Suppressor macrophage treated with lipopolysaccharide for 4 hours (primary cell): Measurements from ENCODE around the gene GDF11.
"Not testable (repeated sequence)": the region's sequence is repeated elsewhere in the genome, so short reads cannot be mapped to it uniquely, and the experiment has no call there.

Experiments used
- DNase-seq: peaks from one replicate; pipeline ENCODE4 v3.0.0-alpha.2; 2020

GDF11 gene

DNA sequence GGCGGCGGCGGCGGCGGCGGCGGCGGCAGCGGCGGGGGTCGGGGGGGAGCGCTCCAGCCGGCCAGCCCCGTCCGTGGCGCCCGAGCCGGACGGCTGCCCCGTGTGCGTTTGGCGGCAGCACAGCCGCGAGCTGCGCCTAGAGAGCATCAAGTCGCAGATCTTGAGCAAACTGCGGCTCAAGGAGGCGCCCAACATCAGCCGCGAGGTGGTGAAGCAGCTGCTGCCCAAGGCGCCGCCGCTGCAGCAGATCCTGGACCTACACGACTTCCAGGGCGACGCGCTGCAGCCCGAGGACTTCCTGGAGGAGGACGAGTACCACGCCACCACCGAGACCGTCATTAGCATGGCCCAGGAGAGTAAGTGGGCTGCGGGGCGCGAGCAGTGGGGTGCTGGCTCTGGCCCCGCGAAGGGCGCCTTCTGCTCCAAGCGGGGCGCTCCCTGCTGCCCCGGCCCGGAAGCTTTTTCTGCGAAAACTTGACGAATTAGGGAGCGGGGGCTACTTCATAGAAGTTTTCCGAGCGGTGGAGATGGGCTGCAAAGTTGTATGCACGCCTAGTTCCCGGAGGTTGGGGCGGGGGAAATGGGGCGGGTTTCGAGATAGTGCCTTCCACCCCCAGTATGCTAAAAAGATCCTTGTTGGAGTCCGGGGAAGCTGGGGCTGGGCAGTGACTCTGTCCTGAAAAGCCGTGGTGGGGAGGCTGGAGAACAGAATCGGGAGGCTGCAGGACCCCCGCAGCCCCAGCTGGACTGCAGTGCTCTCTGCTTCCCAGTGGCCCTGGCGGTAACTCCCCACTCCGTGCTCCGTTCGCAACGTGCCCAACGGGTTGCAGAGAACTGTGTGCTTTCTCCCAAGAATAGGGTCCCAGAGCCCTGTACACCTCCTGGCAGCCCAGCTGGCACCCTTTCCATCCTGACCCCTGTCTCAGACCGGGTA is 751 bp downstream of the GDF11 start:
- peak; percentile 64 for DNase-seq

DNA sequence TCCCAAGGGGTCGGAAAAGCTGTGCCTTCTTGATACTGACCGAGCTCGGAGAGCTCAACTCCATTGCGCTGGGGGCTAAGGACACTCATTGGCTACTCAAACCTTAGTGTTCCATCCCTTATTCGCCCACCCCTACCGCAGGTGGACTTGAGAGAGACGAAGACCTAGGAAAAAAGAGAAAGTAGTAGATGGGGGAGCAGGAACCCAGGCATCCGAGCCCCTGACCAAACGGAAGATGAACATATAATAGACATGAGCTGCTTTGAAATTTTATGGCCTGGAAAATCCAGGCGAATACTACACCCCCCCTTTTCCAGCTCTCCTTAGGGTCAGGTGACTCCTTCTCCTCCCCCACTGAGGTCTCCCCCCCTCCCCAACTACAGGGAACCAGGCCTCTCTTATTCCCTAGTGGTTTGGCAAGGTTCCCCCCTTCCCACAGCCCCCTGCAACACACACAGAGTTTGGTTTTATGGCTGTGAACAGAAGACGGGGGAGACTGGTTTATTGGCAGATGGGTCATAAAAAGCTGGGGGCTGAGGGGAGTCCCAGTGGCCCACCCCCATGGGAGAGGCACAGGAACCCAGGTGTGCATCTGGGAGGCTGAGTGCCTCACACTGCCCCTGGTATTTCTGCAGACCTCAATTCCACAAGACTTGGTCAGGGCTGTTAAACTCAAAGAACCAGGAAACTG is 1.6 kb downstream of the GDF11 start:
- no peak for DNase-seq

DNA sequence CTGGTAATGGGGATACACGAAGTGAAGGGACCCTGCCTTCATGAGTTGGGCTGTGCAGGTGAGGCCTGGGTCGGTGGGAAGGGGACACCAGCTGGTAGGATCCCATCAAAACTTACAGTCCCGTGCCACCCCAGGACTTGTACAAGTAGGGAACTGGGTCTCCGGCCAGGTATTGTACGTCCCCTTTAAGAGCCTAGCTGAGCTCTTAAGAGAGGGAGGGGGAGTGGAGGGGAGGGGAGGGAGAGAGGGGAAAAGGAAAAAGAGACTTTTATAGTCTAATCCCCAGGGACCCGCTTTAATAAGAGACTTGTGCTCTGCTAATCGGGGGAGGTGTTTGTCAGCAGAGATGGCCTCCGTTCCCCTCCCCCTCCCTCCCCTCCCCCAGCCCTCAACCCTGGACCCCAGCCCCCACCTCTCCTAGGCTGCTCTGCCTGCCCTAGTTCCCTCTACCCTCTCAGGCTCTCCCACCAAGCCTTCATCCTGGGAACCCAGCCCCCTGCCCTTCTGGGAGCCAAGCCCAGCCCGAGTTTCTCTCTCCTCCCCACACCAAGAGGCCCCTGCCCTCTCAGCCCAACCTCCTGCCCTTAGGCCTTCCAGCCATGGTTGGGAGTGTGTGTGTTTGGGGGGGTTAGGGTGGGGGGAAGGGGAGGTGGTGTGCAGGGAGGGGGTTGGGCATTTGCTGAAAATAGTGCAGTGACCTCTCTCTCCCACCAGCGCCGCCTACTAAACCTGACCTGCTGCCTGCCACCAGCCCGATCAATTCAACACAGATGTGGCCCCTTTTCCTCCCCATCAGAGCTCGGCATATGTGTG is 2.6 kb downstream of the GDF11 start:
- DNase-seq: no peak

DNA sequence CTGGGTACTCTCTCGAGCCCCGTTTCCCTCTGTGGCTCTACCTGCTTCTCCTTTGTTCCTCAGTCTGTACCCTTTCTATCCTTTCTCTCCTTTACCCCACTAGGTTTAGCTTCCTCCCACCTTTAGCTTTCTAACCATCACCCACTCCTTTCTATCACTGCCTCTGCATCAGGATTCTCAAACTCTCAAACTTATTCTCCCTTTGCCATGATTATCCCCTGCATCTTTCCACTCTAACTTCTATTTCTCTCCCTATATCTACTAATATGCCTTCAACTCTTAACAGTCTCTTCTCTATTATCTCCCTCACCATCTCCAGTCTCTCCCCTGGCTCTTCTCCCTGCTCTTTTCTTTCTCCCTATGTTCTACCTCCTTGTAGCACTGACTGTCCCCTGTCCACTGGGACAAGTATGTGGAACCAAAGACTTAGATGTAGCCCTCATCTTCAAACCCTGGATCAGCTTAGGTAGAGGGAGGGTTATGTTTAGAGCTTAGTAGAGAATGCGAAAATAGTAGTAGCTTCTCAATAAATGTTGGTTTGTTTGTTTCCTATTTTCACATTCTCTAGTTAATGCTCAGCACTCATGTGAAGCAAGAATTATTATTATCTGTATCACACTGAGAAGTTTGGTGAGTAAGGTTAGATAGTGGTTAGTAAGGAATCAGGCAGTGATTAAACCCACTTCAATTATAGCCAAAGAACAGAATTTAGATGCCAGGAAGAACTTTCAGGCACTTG is 3.4 kb downstream of the GDF11 start:
- DNase-seq: no peak

DNA sequence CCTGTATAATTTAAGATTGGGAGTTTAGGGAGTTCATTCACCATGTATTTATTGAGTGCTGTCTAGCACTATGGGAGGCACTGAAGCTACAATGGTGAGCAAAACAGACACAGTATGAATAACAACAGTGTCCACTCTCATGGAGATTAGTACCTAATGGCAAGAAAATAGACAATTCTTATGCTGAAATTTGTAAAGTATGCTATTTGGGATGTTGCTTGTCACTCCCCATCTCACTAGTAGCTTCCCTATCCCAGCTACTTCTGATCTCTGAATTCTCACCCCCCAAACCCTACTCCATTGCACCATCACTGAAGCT is 4.0 kb downstream of the GDF11 start:
- no peak for DNase-seq

DNA sequence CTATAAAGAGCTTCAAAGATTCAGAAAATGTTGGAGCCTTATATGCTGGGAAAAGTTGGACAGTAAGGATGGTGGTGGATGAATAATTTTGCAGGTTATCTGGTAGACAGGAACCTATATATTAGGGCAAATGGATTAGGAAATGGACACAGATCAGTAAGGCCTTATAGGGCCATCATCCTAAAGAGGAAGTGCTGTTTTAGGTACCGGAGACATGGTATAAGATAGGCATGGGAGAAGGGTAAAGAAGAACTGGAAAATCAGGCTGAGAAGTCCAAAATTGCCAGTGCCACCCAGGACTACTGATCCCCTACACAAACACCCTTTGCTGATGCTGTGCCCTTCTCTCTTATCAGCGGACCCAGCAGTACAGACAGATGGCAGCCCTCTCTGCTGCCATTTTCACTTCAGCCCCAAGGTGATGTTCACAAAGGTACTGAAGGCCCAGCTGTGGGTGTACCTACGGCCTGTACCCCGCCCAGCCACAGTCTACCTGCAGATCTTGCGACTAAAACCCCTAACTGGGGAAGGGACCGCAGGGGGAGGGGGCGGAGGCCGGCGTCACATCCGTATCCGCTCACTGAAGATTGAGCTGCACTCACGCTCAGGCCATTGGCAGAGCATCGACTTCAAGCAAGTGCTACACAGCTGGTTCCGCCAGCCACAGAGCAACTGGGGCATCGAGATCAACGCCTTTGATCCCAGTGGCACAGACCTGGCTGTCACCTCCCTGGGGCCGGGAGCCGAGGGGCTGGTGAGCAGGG is 5.5 kb downstream of the GDF11 start:
- DNase-seq: no peak

DNA sequence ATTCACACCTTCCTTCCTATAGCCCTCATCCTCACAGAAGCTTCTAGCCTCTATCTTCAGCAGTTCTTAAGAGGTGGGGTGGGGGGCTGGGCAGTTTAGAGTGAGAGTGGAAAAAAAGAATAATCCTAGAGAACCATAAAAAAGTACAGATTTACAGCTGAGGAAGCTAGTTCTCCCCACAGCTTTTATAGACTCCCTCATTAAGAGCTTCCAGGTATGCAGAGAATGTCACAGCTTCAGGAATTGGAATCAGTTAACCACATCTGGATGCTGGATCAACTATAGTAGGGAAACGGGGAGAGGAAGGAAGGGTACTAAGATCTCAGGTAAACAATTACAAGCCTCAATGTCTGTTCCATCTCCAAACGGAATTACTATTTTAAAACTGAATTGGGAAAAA is 12.3 kb downstream of the GDF11 start:
- DNase-seq: no peak

DNA sequence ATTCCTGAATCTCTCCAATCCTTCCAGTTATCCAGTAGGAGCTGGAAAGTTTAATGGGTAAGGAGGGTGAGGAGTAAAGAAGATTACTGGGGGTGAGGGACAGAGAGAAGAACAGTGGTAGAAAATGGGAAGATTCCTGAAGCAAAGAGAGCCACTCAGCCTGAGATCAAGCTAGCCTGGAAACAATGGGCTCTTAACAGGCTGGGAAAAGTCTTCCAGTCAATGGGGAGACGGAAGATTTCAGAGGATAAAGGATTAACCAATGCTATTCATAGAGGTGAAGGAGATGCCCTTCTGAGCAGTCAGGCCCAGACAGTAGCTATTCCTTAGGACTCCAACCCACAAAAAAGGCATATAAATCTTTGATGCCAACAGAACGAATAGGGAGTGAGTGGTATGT is 14.8 kb downstream of the GDF11 start:
- DNase-seq: no peak

DNA sequence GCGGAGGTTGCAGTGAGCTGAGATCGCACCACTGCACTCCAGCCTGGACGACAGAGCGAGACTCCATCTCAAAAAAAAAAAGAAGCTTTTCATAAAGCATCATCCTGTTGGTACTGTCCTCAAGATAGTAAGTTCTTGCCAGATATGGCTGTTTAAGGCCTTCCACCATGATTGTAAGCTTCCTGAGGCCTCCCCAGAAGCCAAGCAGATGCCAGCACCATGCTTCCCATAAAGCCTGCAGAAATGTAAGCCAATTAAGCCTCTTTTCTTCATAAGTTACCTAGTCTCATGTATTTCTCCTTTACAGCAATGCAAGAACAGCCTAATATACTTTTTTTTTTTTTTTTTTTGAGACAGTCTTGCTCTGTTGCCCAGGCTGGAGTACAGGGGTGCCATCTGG is 15.7 kb downstream of the GDF11 start:
- not testable (repeated sequence) for DNase-seq

DNA sequence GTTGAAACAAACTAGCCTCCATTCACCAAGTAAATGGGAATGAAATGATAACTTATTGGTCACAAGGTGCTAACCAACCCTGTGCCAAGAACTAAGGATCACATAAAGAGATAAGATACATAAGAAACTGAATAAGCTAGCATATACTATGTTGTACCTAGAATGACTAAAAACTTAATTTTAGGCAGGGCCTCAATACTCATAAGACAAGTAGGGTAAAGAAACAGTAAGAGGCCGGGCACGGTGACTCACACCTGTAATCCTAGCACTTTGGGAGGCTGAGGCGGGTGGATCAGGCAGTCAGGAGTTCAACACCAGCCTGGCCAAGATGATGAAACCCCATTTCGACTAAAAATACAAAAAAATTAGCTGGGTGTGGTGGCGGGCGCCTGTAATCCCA is 17.7 kb downstream of the GDF11 start:
- no peak for DNase-seq

DNA sequence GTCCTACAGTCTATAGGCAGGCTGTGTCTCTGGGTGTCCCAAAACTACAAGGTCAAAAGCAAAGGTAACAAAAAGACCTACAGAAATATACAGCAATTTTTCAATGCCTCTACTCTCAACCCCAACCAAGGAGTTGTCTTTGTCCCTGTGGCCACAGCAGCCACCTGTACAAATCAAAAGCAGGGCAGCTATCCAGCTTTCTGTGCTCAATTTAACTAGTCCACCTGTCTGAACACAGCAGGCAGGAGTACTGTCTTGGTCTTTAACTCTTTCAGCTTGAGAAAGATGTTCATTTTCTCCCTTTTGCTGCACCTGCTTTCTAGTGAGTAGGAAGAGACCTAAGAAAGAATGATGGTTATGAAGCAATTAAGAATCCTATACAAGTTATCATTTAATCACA is 19.7 kb downstream of the GDF11 start:
- no peak for DNase-seq

DNA sequence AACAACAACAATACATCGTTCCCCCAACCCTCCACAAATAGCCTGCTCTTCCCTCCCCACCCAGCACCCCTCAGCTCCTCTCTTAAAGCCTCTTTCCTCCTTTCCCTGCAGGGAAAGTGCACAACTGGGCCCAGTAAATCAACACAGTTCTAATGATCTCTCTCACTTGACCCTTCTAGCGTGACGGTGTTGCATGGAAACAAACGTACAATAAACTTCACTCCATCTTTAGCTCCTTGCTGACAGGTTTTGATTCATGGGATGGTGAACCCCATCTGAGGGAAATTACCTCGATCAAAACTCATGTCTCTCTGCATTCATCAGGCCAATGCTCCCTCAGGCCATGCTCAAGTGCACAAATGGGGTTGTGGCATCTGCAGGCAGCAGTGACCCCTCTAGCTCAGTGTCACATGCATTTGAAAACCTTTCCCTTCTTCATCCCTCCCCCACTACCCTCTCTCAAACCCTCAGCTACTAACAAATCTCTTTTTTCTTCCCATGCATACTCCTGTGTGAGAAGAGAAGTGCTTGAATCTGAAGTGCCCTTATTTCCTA is 22.9 kb downstream of the GDF11 start:
- no peak for DNase-seq

DNA sequence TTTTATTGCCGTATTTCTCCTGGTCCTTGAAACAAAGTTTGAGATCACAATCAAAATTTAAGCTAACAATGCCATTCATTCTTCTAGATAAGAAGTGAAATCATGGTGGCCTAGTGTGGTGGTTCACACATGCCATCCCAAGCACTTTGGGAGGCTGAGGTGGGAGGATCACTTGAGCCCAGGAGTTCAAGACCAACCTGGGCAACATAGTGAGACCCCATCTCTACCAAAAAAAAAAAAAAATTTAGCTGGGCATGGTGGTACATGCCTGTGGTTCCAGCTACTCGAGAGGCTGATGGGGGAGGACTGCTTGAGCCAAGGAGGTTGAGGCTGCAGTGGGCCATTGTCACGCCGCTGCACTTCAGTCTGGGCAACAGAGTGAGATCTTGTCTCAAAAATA is 24.2 kb downstream of the GDF11 start:
- DNase-seq: no peak

DNA sequence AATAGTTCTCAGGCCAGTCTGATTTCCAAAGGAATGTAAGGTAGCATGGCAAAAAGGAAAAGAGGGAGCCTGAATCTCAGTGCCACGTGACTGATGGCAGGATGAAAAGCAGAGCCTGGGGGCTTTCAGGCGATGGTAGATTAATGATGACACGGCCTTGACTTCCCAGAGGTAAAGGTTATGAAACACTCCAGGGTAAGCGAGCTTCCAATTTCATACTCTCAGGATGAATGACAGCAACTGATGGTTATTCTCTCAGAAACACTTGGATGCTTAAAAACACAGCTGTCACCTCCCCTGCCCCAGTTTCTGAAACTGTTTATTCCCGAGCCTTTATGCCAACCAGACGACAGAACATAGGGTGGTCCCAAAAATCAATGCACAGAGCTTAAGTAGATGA is 28.8 kb downstream of the GDF11 start:
- DNase-seq: no peak

DNA sequence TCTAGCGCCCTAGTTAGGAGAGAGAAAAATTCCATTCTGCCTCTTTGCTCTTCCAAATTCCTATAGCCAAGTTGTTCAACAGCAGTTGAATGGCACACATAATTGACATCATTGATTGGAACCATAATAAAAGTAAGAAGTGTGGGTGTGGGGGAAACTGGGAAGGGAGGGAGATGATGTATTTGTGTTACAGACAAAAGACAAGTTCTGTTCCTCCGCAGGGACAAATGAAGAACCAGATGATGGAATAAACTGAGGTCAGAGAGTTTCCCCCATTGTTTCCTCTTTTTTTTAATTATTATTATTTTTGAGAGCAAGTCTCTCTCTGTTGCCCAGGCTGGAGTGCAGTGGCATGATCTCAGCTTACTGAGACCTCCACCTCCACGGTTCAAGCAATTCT is 34.9 kb downstream of the GDF11 start:
- peak; percentile 38 for DNase-seq

DNA sequence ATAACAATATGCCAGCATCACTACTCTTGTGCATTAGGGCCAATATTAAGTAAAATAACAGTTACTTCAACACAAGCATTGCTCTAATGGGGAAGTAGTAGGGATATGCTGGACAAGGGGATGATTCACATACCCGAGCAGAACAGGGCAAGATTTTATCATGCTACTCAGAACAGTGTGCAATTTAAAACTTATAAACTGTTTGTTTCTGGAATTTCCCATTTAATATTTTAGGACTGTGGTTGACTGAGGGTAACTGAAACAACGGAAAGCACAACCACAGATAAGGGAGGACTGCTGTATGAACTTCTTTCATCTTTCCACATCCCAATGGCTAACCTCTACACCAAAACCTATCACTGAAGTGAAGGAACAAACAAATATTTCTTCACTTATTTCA is 37.8 kb downstream of the GDF11 start:
- DNase-seq: peak; percentile 62

DNA sequence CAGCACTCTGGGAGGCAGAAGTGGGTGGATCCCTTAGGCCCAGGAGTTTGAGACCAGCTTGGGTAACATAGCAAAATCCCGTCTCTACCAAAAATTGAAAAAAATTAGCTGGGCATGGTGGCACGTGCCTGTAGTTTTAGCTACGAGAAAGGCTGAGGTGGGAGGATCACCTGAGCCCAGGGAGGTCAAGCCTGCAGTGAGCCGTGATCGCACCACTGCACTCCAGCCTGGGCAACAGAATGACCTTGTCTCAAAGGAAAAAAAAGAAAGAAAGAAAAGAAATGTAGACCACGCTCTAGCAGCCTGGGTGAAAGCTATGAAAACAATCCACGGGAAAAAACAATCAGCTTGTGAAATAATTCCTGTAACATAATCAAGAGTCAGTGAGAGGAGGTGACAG is 45.6 kb downstream of the GDF11 start:
- DNase-seq: no peak

DNA sequence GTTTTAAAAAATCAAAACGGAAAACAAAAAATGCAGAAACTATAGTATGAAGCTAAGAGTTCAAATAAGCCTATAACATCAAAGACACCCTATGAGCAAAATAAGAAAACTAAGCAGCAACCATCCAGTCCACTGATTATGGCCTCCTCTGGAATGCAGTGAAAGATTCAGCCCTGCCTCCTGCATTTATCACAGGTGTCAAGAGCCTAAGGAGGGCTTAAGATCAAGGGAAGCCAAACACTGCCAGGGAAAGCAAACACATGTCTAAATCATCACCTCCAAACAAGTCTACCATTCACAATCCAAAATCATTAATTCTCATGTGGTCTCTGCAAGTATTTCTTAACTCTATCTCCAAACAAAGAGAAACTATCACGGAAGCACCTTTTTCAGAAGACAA is 46.2 kb downstream of the GDF11 start:
- DNase-seq: no peak

DNA sequence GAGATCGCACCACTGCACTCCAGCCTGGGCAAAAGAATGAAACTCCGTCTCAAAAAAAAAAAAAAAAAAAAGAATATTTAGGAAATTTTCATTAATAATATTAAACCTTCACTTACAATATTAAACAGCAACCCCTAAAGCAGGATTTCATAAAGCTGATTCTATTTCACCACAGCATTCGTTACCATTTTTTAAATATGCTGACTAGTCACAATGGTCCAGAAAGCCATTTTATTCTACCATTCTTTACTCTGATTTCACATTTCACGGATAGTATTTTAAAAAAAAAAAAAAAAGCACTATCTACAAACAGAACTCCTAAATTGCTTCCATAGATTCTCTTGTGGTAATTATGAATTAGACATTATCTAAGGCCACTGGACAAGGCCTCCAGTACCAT is 47.0 kb downstream of the GDF11 start:
- DNase-seq: no peak

DNA sequence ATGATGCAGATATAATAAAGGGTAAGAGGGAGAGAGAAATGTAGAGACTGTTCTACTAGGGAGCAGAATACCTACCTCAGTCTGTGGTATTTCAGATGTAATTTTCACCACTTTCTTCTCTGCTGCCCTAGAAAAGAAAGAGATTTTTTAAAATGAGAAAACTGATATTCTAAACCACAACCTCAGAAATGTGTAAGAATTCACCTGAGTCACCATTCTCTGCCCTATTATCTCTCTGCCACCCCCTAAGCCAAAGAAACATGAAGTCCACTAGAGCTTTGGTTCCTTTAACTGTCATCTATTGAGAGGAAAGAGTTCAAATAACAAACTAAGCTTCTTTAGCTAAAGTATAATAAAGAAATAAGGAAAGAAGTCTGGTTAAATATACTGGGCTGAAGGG is 53.0 kb downstream of the GDF11 start:
- no peak for DNase-seq

DNA sequence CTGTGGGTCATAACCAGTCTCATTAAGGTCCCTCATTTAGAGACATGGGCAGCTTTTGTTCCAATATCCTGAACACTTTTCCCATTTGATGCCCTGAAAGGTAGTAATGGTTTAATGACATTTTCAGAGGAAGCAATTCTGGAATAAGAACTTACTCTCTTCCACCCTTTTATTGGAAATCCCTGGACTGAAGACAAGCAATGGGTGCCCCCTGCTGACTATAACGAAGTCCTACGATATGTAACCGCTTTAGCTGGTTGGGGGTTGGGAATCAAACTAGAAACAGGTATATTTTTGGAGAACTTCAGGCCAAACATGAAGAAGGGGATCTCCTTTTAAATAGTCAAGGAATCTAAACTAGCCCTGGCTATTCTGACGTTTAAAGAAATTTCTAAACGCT is 54.1 kb downstream of the GDF11 start:
- DNase-seq: peak; percentile 43

DNA sequence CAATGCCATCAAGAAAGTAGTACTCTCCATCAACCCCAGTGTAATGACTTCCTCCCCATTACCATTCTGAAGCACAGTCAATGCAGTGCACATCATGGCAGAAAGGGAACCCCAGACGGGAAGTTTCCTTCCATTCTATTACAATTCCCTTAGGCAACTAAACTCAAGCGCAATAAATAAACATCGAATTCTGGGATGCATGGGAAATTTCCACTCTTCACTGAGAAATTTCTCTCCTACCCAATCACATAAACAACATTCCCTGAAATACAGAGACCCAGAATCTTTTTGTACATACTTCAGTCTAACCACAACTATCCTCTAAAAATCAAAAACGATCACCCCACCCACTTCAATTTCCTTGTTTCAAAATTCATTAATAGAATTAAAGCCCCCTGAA is 54.6 kb downstream of the GDF11 start:
- no peak for DNase-seq
